GM21529 (cell line): Measurements from ENCODE around the gene ACAD8.
"Not testable (repeated sequence)": the region's sequence is repeated elsewhere in the genome, so short reads cannot be mapped to it uniquely, and the experiment has no call there.

Source experiments
- ATAC-seq: cut with Tn5 transposase; IDR thresholded peaks from one replicate; pipeline ENCODE4 v1.9.1; 2021; ENCODE audit not compliant: unreplicated experiment

ACAD8 gene

GRCh38 chr11:134238956-134239355 is 14.4 kb upstream of the ACAD8 start:
- ATAC-seq = no peak

- ATAC-seq = no peak
Measured at GRCh38 chr11:134240592-134240991, 12.8 kb upstream of the ACAD8 start.

GRCh38 chr11:134242376-134242775 is 11.0 kb upstream of the ACAD8 start:
- ATAC-seq = no peak

- no peak for ATAC-seq
Measured at GRCh38 chr11:134243913-134244312, 9.5 kb upstream of the ACAD8 start.

GRCh38 chr11:134244593-134244992 is 8.8 kb upstream of the ACAD8 start:
- ATAC-seq = peak; percentile 90

- no peak for ATAC-seq
Measured at GRCh38 chr11:134245434-134245833, 7.9 kb upstream of the ACAD8 start.

GRCh38 chr11:134246100-134246499 is 7.3 kb upstream of the ACAD8 start:
- ATAC-seq = no peak

- ATAC-seq = no peak
Measured at GRCh38 chr11:134246678-134247077, 6.7 kb upstream of the ACAD8 start.

GRCh38 chr11:134248910-134249480 is 4.4 kb upstream of the ACAD8 start:
- no peak for ATAC-seq

- ATAC-seq = no peak
Measured at GRCh38 chr11:134250246-134250645, 3.1 kb upstream of the ACAD8 start.

- ATAC-seq = no peak
Measured at GRCh38 chr11:134250675-134251074, 2.7 kb upstream of the ACAD8 start.

GRCh38 chr11:134252346-134253187 is 801 bp upstream of the ACAD8 start:
- peak; percentile 32 for ATAC-seq

GRCh38 chr11:134254433-134255183 is 1.2 kb downstream of the ACAD8 start:
- ATAC-seq = no peak

- not testable (repeated sequence) for ATAC-seq
Measured at GRCh38 chr11:134255184-134255561, 1.8 kb downstream of the ACAD8 start.

GRCh38 chr11:134257101-134257500 is 3.7 kb downstream of the ACAD8 start:
- no peak for ATAC-seq

- no peak for ATAC-seq
Measured at GRCh38 chr11:134258577-134258976, 5.2 kb downstream of the ACAD8 start.

- no peak for ATAC-seq
Measured at GRCh38 chr11:134260503-134260902, 7.1 kb downstream of the ACAD8 start.

- no peak for ATAC-seq
Measured at GRCh38 chr11:134260983-134261382, 7.6 kb downstream of the ACAD8 start.

GRCh38 chr11:134261626-134262488 is 8.5 kb downstream of the ACAD8 start:
- no peak for ATAC-seq

GRCh38 chr11:134264966-134265764 is 11.8 kb downstream of the ACAD8 start:
- ATAC-seq = no peak
